Vagina (tissue), 2 donors: ENCODE results near the gene SCD5.

Experiments used
- CTCF ChIP-seq, 3 experiments: fragments of 450-650 bp in 2 of 3; fragments of 200-600 bp in 1 of 3; sonication (generic) in 1 of 3; IDR thresholded peaks; one replicate each; pipeline ENCODE4 v1.5.1; 2017 to 2019; ENCODE audit warnings: antibody characterized with exemption in 3 of 3, mild to moderate bottlenecking in 2 of 3, moderate library complexity in 2 of 3
- POLR2A ChIP-seq, 2 donors: fragments of 450-650 bp; IDR thresholded peaks; one replicate each; pipeline ENCODE4 v1.6.1; 2017; ENCODE audit warnings: antibody characterized with exemption in 2 of 2, mild to moderate bottlenecking in 2 of 2, moderate library complexity in 2 of 2
- POLR2AphosphoS5 ChIP-seq, 2 donors: sonication (generic); formaldehyde crosslinking; IDR thresholded peaks; one replicate each; pipeline ENCODE4 v1.9.0; 2017; ENCODE audit warnings: antibody characterized with exemption in 2 of 2, mild to moderate bottlenecking in 2 of 2, low read depth in 1 of 2; ENCODE audit not compliant: insufficient read depth in 1 of 2

- TF ChIP-seq CTCF (IDR thresholded peaks at IDR 0.05) (no peak), POLR2AphosphoS5 (IDR thresholded peaks at IDR 0.05; ENCODE audit: insufficient read depth in 1 of 2, low read depth in 1 of 2) (no peak), POLR2A (IDR thresholded peaks at IDR 0.05) (no peak)
Measured at GRCh38 chr4:82638479-82638878, 160.1 kb downstream of the SCD5 start.
